Measurements from ENCODE around the gene BOLL. TPM values are rescaled to one million over a fixed set of nuclear protein-coding genes. Genes with fewer than 3 reads are reported as not detected.

The BOLL gene
- total RNA-seq, 2 experiments from 2014 or later = not detected

DNA sequence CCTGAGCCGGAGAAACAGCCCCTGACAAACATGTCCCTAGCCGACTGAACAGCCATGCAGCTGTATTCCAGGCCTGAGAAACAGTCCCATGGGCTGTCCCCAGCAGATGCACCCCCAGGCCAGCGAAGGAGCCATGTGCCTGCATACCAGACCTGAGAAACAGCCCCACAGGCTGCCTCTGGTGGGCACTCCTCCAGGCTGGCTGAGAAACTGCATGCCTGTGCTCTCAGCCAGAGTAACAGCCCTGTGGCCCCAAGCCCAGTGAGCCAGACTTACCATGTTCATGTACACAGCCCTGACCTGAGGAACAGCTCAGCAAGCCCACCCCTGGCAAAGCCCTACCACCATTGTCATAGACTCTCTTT is 24.8 kb downstream of the BOLL start:
- no TSS peak for BruUV-seq (replicated peaks)
- no peak overlapping the region for H2AFZ ChIP-seq (ENCODE audit: low read length)
- 0 out of 2 replicates have a peak, but pooled peaks cover 6% of the 10 kb centered on the region for H3K9me3 ChIP-seq (ENCODE audit: low read length)
- H3K4me3 ChIP-seq (ENCODE audit: low read depth, low read length, poor library complexity, severe bottlenecking) = no peak overlapping the region
- ChIA-PET POLR2A (interaction anchor here (0.6 to 1.1 kb wide), 3 partner anchors 9 to 20 kb away, joined by 3 read pairs; no protein-coding TSS in a partner anchor), CTCF (ENCODE audit: unreplicated experiment) (no interaction called here)
- H3K4me1 ChIP-seq (ENCODE audit: insufficient read depth, low read length, poor library complexity, severe bottlenecking) = no peaks in the 10 kb centered on the region
- no peaks in the 10 kb centered on the region for H3K36me3 ChIP-seq (ENCODE audit: insufficient read depth, low read length)
- no peaks in the 10 kb centered on the region for H4K20me1 ChIP-seq (ENCODE audit: insufficient read depth, low read length)
- intact Hi-C loops (cut with micrococcal nuclease; ENCODE audit: unreplicated experiment) = no loop called here
- no peak for DNase-seq (ENCODE audit: low spot score)
- H3K4me2 ChIP-seq (ENCODE audit: low read length) = no peak overlapping the region
- no peaks in the 10 kb centered on the region for H3K79me2 ChIP-seq (ENCODE audit: insufficient read depth, low read depth, low read length)
- H3K9me2 ChIP-seq (ENCODE audit: insufficient read depth, low read length) = no peaks in the 10 kb centered on the region
- no peak overlapping the region for H3K27ac ChIP-seq (ENCODE audit: low read depth, low read length, poor library complexity, severe bottlenecking)
- TF ChIP-seq, protein P1, sequence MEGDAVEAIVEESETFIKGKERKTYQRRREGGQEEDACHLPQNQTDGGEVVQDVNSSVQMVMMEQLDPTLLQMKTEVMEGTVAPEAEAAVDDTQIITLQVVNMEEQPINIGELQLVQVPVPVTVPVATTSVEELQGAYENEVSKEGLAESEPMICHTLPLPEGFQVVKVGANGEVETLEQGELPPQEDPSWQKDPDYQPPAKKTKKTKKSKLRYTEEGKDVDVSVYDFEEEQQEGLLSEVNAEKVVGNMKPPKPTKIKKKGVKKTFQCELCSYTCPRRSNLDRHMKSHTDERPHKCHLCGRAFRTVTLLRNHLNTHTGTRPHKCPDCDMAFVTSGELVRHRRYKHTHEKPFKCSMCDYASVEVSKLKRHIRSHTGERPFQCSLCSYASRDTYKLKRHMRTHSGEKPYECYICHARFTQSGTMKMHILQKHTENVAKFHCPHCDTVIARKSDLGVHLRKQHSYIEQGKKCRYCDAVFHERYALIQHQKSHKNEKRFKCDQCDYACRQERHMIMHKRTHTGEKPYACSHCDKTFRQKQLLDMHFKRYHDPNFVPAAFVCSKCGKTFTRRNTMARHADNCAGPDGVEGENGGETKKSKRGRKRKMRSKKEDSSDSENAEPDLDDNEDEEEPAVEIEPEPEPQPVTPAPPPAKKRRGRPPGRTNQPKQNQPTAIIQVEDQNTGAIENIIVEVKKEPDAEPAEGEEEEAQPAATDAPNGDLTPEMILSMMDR (conservative IDR thresholded peaks at IDR 0.05; ENCODE audit: low read length) = no peak
- TF ChIP-seq EZH2phosphoT487 (IDR thresholded peaks at IDR 0.05; ENCODE audit: borderline replicate concordance, low read depth, low read length) = no peak

DNA sequence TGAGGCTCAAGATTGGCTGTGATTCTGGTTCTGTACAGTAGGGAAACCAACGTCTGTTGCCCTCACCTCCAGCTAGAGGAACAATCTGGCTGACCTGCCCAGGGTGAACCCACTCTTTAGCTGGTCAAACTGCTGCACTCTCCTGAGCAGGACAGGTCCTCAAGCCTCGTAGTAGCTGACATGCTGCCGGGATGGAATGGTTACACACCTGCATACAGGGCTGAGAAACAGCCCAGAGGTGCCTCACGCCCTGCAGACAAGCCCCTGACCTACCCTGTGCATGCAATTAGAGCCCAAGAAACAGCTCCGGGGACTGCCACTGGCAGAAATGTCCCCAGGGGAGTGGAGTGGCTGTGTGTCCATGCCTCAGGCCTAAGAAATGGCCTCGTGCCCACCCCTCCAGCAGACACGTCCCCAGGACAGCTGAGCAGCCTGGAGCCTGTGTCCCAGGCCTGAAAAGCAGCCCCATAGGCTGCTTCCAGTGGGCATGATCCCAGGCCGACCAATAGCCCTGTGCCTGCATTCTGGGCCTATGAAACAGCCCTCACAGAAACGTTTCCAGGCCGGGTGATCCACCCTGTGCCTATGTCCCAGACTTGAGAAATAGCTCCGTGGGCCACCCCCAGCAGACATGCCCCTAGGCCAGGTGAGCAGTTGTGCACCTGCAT is 25.4 kb downstream of the BOLL start:
- Histone ChIP-seq H3K36me3 (ENCODE audit: insufficient read depth, low read length) (no peaks in the 10 kb centered on the region), H3K4me3 (ENCODE audit: low read depth, low read length, poor library complexity, severe bottlenecking) (no peak overlapping the region), H3K9me3 (ENCODE audit: low read length) (0 out of 2 replicates have a peak, but pooled peaks cover 6% of the 10 kb centered on the region), H4K20me1 (ENCODE audit: insufficient read depth, low read length) (no peaks in the 10 kb centered on the region), H3K4me1 (ENCODE audit: insufficient read depth, low read length, poor library complexity, severe bottlenecking) (no peaks in the 10 kb centered on the region), H3K79me2 (ENCODE audit: insufficient read depth, low read depth, low read length) (no peaks in the 10 kb centered on the region), H3K9me2 (ENCODE audit: insufficient read depth, low read length) (no peaks in the 10 kb centered on the region), H2AFZ (ENCODE audit: low read length) (no peak overlapping the region), H3K4me2 (ENCODE audit: low read length) (no peak overlapping the region), H3K27ac (ENCODE audit: low read depth, low read length, poor library complexity, severe bottlenecking) (no peak overlapping the region)
- CTCF ChIA-PET (ENCODE audit: unreplicated experiment) = no interaction called here
- DNase-seq (ENCODE audit: low spot score) = no peak
- TF ChIP-seq, protein P1 (conservative IDR thresholded peaks at IDR 0.05; ENCODE audit: low read length) = no peak
- no peak for TF ChIP-seq EZH2phosphoT487 (IDR thresholded peaks at IDR 0.05; ENCODE audit: borderline replicate concordance, low read depth, low read length)
- POLR2A ChIA-PET = interaction anchor here (0.6 to 1.1 kb wide), 4 partner anchors 8 to 98 kb away, joined by 3 read pairs; no protein-coding TSS in a partner anchor
- intact Hi-C loops (cut with micrococcal nuclease; ENCODE audit: unreplicated experiment) = no loop called here
- BruUV-seq (replicated peaks) = no TSS peak

DNA sequence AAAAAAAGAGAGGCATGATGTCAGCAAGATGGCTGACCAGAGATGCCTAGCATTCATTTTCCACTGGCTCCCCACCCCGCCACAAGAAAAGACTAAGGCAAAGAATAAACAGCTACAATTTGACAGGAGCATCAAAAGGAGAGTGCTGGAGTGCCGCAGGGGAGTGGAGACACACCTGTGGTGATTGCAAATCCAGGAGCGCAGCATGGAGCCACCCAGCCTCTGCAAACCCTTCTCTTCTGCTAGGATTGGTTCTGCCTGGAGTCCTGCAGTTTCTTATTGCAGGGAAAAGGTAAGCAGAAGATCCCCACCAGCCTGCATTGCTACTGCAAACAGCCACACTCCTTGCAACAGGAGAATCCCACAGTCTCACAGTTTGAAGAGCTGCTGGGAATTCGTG is 26.1 kb downstream of the BOLL start:
- intact Hi-C loops (cut with micrococcal nuclease; ENCODE audit: unreplicated experiment) = no loop called here
- CTCF ChIA-PET (ENCODE audit: unreplicated experiment) = no interaction called here
- no peaks in the 10 kb centered on the region for H3K9me2 ChIP-seq (ENCODE audit: insufficient read depth, low read length)
- no peak overlapping the region for H3K4me2 ChIP-seq (ENCODE audit: low read length)
- POLR2A ChIA-PET = interaction anchor here (0.7 kb wide), 1 partner anchor 99 kb away, joined by 3 read pairs; no protein-coding TSS in a partner anchor
- H3K79me2 ChIP-seq (ENCODE audit: insufficient read depth, low read depth, low read length) = no peaks in the 10 kb centered on the region
- no TSS peak for BruUV-seq (replicated peaks)
- no peaks in the 10 kb centered on the region for H3K4me1 ChIP-seq (ENCODE audit: insufficient read depth, low read length, poor library complexity, severe bottlenecking)
- no peak overlapping the region for H2AFZ ChIP-seq (ENCODE audit: low read length)
- H3K4me3 ChIP-seq (ENCODE audit: low read depth, low read length, poor library complexity, severe bottlenecking) = no peak overlapping the region
- TF ChIP-seq, protein P1 (conservative IDR thresholded peaks at IDR 0.05; ENCODE audit: low read length) = no peak
- TF ChIP-seq EZH2phosphoT487 (IDR thresholded peaks at IDR 0.05; ENCODE audit: borderline replicate concordance, low read depth, low read length) = no peak
- no peaks in the 10 kb centered on the region for H3K36me3 ChIP-seq (ENCODE audit: insufficient read depth, low read length)
- H4K20me1 ChIP-seq (ENCODE audit: insufficient read depth, low read length) = no peaks in the 10 kb centered on the region
- DNase-seq (ENCODE audit: low spot score) = no peak
- 0 out of 2 replicates have a peak, but pooled peaks cover 6% of the 10 kb centered on the region for H3K9me3 ChIP-seq (ENCODE audit: low read length)
- H3K27ac ChIP-seq (ENCODE audit: low read depth, low read length, poor library complexity, severe bottlenecking) = no peak overlapping the region

All from OCI-LY7 (cell line).